Loucy (cell line): ENCODE measurements around the gene EIF1B.
A peak's percentile ranks its signal among the peaks of the same experiment; 100 is the strongest.

Experiments
- CTCF ChIP-seq: fragments of 200-600 bp; sonication (generic); conservative IDR thresholded peaks from 2 replicates; pipeline ENCODE4 v1.5.1; 2014; ENCODE audit warnings: mild to moderate bottlenecking, antibody characterized with exemption, low read length
- EZH2phosphoT487 ChIP-seq: fragments of 200-600 bp; IDR thresholded peaks from 2 replicates; pipeline ENCODE4 v1.6.1; 2018; ENCODE audit warnings: antibody characterized with exemption, mild to moderate bottlenecking, moderate library complexity, borderline replicate concordance

GRCh38 chr3:40317061-40317855, 7.8 kb downstream of the EIF1B start:
- TF ChIP-seq CTCF (peak; percentile 85), EZH2phosphoT487 (no peak)
